Thoracic aorta (tissue), 2 donors: ENCODE data around the gene SPOCK1. TPM values are rescaled to one million over a fixed set of nuclear protein-coding genes. Genes with fewer than 3 reads are reported as not detected.

ENCODE experiments used
- ATAC-seq: fragments of 150-250 bp; one replicate; pipeline ENCODE4 v1.8.0; 2017; ENCODE audit warnings: low read depth; ENCODE audit not compliant: insufficient number of reproducible peaks, low FRiP score
- DNase-seq: peaks from one replicate; pipeline ENCODE4 v3.0.0-alpha.2; 2020; ENCODE audit warnings: low spot score
- H3K27ac ChIP-seq, 2 donors: fragments of 200-600 bp; sonication (generic); 1 replicate in 1 of 2; 2 replicates in 1 of 2; pipeline ENCODE4 v1.5.1; 2016; ENCODE audit warnings: mild to moderate bottlenecking in 2 of 2, moderate library complexity in 2 of 2
- H3K27me3 ChIP-seq: fragments of 200-600 bp; sonication (generic); replicated peaks from 2 replicates; pipeline ENCODE4 v1.6.0; 2016; ENCODE audit warnings: mild to moderate bottlenecking; ENCODE audit not compliant: insufficient read depth
- H3K36me3 ChIP-seq: fragments of 200-600 bp; sonication (generic); one replicate; pipeline ENCODE4 v1.5.1; 2016
- H3K4me1 ChIP-seq, 2 donors: fragments of 200-600 bp; sonication (generic); 1 replicate in 1 of 2; 2 replicates in 1 of 2; pipeline versions ENCODE4 v1.5.1 to v1.6.0; 2016; ENCODE audit warnings: low read depth in 2 of 2, mild to moderate bottlenecking in 1 of 2; ENCODE audit not compliant: control insufficient read depth in 1 of 2
- H3K4me3 ChIP-seq: fragments of 200-600 bp; sonication (generic); 2 replicates; pipeline ENCODE4 v1.5.1; 2016; ENCODE audit warnings: mild to moderate bottlenecking
- H3K9me3 ChIP-seq: fragments of 200-600 bp; sonication (generic); 2 replicates; pipeline ENCODE4 v1.5.1; 2016
- CTCF ChIP-seq: fragments of 200-600 bp; sonication (generic); IDR thresholded peaks from one replicate; pipeline ENCODE4 v1.5.1; 2019; ENCODE audit warnings: antibody characterized with exemption
- total RNA-seq, 2 donors: library from RNA; depleted of rRNA; stranded (reverse); fragments of >200 nt; gene quantifications; one replicate each; pipeline versions ENCODE4 v1.1.0 to v1.2.3, GENCODE V29; 2016

SPOCK1 gene
- total RNA-seq, 2 donors from 2014 or later = 25.2 to 43.2 TPM

GRCh38 chr5:137470921-137471220, 28.3 kb downstream of the SPOCK1 start:
- Histone ChIP-seq H3K27ac (no peak overlapping the region), H3K4me3 (no peak overlapping the region), H3K9me3 (no peaks in the 10 kb centered on the region), H3K27me3 (no peaks in the 10 kb centered on the region), H3K36me3 (no peaks in the 10 kb centered on the region), H3K4me1 (peaks cover 0 to 9% of the 10 kb centered on the region in 2 donors)
- TF ChIP-seq CTCF = no peak
- DNase-seq (no peak), ATAC-seq (no peak)

DNA sequence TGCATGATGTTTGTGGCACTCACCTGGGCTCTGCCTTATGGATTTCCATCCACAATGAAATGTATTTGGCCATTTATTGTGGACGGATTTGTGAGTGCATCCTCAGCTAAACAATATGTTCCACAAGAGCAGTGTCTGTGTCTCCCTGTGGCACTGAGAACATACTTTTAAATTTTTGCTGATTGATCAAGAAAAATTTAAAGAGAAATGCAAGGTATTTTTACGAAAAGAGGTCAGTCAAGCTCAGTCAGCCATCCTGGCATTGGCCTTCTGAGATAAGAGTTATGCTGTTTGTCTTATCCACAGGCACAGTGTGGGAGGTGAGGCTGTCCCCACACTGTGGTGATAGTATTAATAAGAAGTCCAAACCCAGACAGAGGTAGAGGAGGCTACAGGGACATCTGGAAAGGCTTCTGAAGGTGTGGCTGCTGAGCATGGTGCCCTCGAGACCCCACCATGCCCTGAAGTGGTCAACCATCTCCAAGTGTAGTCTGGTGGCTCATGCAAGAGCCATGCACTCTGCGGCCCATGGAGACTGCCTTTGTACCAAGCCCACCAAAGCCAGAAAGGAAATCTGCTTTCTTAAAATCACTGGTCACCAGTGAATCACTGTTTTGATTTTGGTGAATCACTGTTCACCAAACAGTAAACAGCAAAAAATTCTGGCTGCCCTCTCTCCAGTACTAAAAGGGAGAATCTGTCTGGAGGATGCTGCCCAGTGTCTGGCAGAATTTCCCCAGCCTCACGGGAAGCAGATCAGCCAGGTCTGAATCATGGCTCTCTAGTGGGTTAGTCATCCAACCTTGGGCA, 28.8 kb downstream of the SPOCK1 start:
- Histone ChIP-seq H3K9me3 (no peaks in the 10 kb centered on the region), H3K4me3 (no peak overlapping the region), H3K27ac (no peak overlapping the region), H3K4me1 (peaks cover 0 to 9% of the 10 kb centered on the region in 2 donors), H3K36me3 (no peaks in the 10 kb centered on the region), H3K27me3 (no peaks in the 10 kb centered on the region)
- peak; percentile 55 for ATAC-seq
- DNase-seq = no peak
- no peak for TF ChIP-seq CTCF

- peak; percentile 19 for DNase-seq
- no peak overlapping the region for H3K27ac ChIP-seq
Observed at GRCh38 chr5:137466889-137467288, 32.2 kb downstream of the SPOCK1 start.

GRCh38 chr5:137465930-137466329, 33.2 kb downstream of the SPOCK1 start:
- H3K27ac ChIP-seq = no peak overlapping the region
- H3K9me3 ChIP-seq = no peaks in the 10 kb centered on the region
- ATAC-seq (no peak), DNase-seq (no peak)
- no peaks in the 10 kb centered on the region for H3K27me3 ChIP-seq
- H3K4me3 ChIP-seq = no peak overlapping the region
- H3K36me3 ChIP-seq = no peaks in the 10 kb centered on the region
- peaks cover 0 to 9% of the 10 kb centered on the region in 2 donors for H3K4me1 ChIP-seq
- no peak for TF ChIP-seq CTCF

More at GRCh38 chr5:137466889-137467288, 32.2 kb downstream of the SPOCK1 start:
- no peak overlapping the region for H3K4me3 ChIP-seq
- no peaks in the 10 kb centered on the region for H3K27me3 ChIP-seq
- H3K36me3 ChIP-seq = no peaks in the 10 kb centered on the region
- ATAC-seq = peak; percentile 71
- no peak for TF ChIP-seq CTCF
- peaks cover 0 to 9% of the 10 kb centered on the region in 2 donors for H3K4me1 ChIP-seq
- H3K9me3 ChIP-seq = no peaks in the 10 kb centered on the region

- Histone ChIP-seq H3K36me3 (no peaks in the 10 kb centered on the region), H3K27me3 (no peaks in the 10 kb centered on the region), H3K4me1 (peaks cover 0 to 9% of the 10 kb centered on the region in 2 donors), H3K4me3 (no peak overlapping the region), H3K9me3 (no peaks in the 10 kb centered on the region), H3K27ac (no peak overlapping the region)
- no peak for TF ChIP-seq CTCF
- DNase-seq (no peak), ATAC-seq (no peak)
Observed at GRCh38 chr5:137462816-137463520, 36.2 kb downstream of the SPOCK1 start.
